ENCODE results near the gene PTPRA. TPM values are rescaled to one million over a fixed set of nuclear protein-coding genes. Genes with fewer than 3 reads are reported as not detected.
A peak's percentile ranks its signal among the peaks of the same experiment; 100 is the strongest.

The PTPRA gene
- total and polyA plus RNA-seq, 2 of the 13 experiments (the other 11 are each of a cell fraction or from before 2014, with no cell fraction given) = 47.2 to 127 TPM

- TF ChIP-seq ZNF646 (CRISPR knock-in tag; IDR thresholded peaks at IDR 0.05) = no peak
- peak; percentile 49; the same call in 1 of the 2 replicates for TF ChIP-seq TARDBP (CRISPR knock-in tag; IDR thresholded peaks at IDR 0.05)
- TF ChIP-seq EEA1 (CRISPR knock-in tag; IDR thresholded peaks at IDR 0.05; ENCODE audit: borderline replicate concordance) = no peak
- no peak for TF ChIP-seq ELK4 (CRISPR knock-in tag; IDR thresholded peaks at IDR 0.05; ENCODE audit: borderline replicate concordance)
- TF ChIP-seq MTA1 (CRISPR knock-in tag; IDR thresholded peaks at IDR 0.05; ENCODE audit: borderline replicate concordance) = no peak
- no peak for TF ChIP-seq PTBP1 (IDR thresholded peaks at IDR 0.05; ENCODE audit: low read depth, low read length, poor library complexity, severe bottlenecking)
- no peak for TF ChIP-seq ATF4 (CRISPR knock-in tag; IDR thresholded peaks at IDR 0.05)
- no peak for TF ChIP-seq RELA (CRISPR knock-in tag; IDR thresholded peaks at IDR 0.05)
- TF ChIP-seq TEAD3 (CRISPR knock-in tag; optimal IDR thresholded peaks at IDR 0.05; ENCODE audit: borderline replicate concordance) = peak; percentile 62
- no peak for TF ChIP-seq ASH2L (IDR thresholded peaks at IDR 0.05; ENCODE audit: insufficient read length, low read depth, low read length)
- TF ChIP-seq ZXDC (CRISPR knock-in tag; IDR thresholded peaks at IDR 0.05) = no peak
- no peak for TF ChIP-seq ZNF10 (CRISPR knock-in tag; IDR thresholded peaks at IDR 0.05; ENCODE audit: borderline replicate concordance, low read depth)
- TF ChIP-seq LRRFIP1 (CRISPR knock-in tag; conservative IDR thresholded peaks at IDR 0.05) = no peak
- no peak for TF ChIP-seq PRMT3 (CRISPR knock-in tag; IDR thresholded peaks at IDR 0.05; ENCODE audit: borderline replicate concordance, low read depth)
- no peak for TF ChIP-seq ZNF619 (CRISPR knock-in tag; IDR thresholded peaks at IDR 0.05)
Observed at GRCh38 chr20:2914160-2914559, 40.9 kb downstream of the PTPRA start (continued).
